ENCODE data around the gene FMN1. TPM values are rescaled to one million over a fixed set of nuclear protein-coding genes. Genes with fewer than 3 reads are reported as not detected.

The FMN1 gene
- total RNA-seq, 4 donors from 2014 or later, result 5.1 to 13.3 (median 9.0) TPM

- Histone ChIP-seq H3K4me1 (peaks cover 0 to 15% (median 0%) of the 10 kb centered on the region in 3 donors), H3K4me3 (no peak overlapping the region), H3K27ac (no peak overlapping the region), H3K36me3 (no peaks in the 10 kb centered on the region), H3K27me3 (no peaks in the 10 kb centered on the region), H3K9me3 (no peaks in the 10 kb centered on the region)
- WGBS, 2 donors (ENCODE audit: low coverage in 1 of 2), result 72 to 83% methylated on average over 2 to 8 of the region's 8 CpGs
- ATAC-seq, result no peak
- TF ChIP-seq POLR2A (IDR thresholded peaks at IDR 0.05) (no peak), CTCF (IDR thresholded peaks at IDR 0.05) (no peak), POLR2AphosphoS5 (IDR thresholded peaks at IDR 0.05) (no peak), EP300 (IDR thresholded peaks at IDR 0.05) (no peak)
Measured at GRCh38 chr15:33066584-33066983, 127.9 kb downstream of the FMN1 start.

- WGBS, 2 donors (ENCODE audit: low coverage in 1 of 2), result 38 to 60% methylated on average over 3 of the region's 3 CpGs
- H3K4me3 ChIP-seq, result no peak overlapping the region
- H3K9me3 ChIP-seq, result no peaks in the 10 kb centered on the region
- H3K27ac ChIP-seq, result no peak overlapping the region
- no peak for TF ChIP-seq POLR2A (IDR thresholded peaks at IDR 0.05)
- TF ChIP-seq POLR2AphosphoS5 (IDR thresholded peaks at IDR 0.05), result no peak
- no peak for TF ChIP-seq CTCF (IDR thresholded peaks at IDR 0.05)
- TF ChIP-seq EP300 (IDR thresholded peaks at IDR 0.05), result no peak
- peaks cover 0 to 15% (median 0%) of the 10 kb centered on the region in 3 donors for H3K4me1 ChIP-seq
- H3K27me3 ChIP-seq, result no peaks in the 10 kb centered on the region
- ATAC-seq, result no peak
- no peaks in the 10 kb centered on the region for H3K36me3 ChIP-seq
Measured at GRCh38 chr15:33064878-33065277, 129.6 kb downstream of the FMN1 start.

- Histone ChIP-seq H3K27me3 (no peaks in the 10 kb centered on the region), H3K36me3 (no peaks in the 10 kb centered on the region), H3K27ac (no peak overlapping the region), H3K9me3 (no peaks in the 10 kb centered on the region), H3K4me3 (no peak overlapping the region), H3K4me1 (no peaks in the 10 kb centered on the region)
- WGBS, 2 donors (ENCODE audit: low coverage in 1 of 2), result 0 to 4% methylated on average over 3 of the region's 3 CpGs
- ATAC-seq, result no peak
- TF ChIP-seq EP300 (IDR thresholded peaks at IDR 0.05) (no peak), POLR2AphosphoS5 (IDR thresholded peaks at IDR 0.05) (no peak), CTCF (IDR thresholded peaks at IDR 0.05) (no peak), POLR2A (IDR thresholded peaks at IDR 0.05) (no peak)
Measured at GRCh38 chr15:33059184-33059583, 135.3 kb downstream of the FMN1 start.

- H3K4me1 ChIP-seq, result no peaks in the 10 kb centered on the region
- TF ChIP-seq POLR2A (IDR thresholded peaks at IDR 0.05) (no peak), EP300 (IDR thresholded peaks at IDR 0.05) (no peak), POLR2AphosphoS5 (IDR thresholded peaks at IDR 0.05) (no peak), CTCF (IDR thresholded peaks at IDR 0.05) (no peak)
- no peak overlapping the region for H3K27ac ChIP-seq
- no peaks in the 10 kb centered on the region for H3K9me3 ChIP-seq
- no peaks in the 10 kb centered on the region for H3K27me3 ChIP-seq
- no peak for ATAC-seq
- H3K36me3 ChIP-seq, result no peaks in the 10 kb centered on the region
- WGBS, 2 donors (ENCODE audit: low coverage in 1 of 2), result 93 to 96% methylated on average over 3 to 8 of the region's 8 CpGs
- no peak overlapping the region for H3K4me3 ChIP-seq
Measured at GRCh38 chr15:33057845-33058244, 136.7 kb downstream of the FMN1 start.

GRCh38 chr15:33055962-33056361 lies 138.6 kb downstream of the FMN1 start:
- no peak overlapping the region for H3K27ac ChIP-seq
- no peaks in the 10 kb centered on the region for H3K4me1 ChIP-seq
- no peak for TF ChIP-seq EP300 (IDR thresholded peaks at IDR 0.05)
- no peak for TF ChIP-seq POLR2A (IDR thresholded peaks at IDR 0.05)
- TF ChIP-seq CTCF (IDR thresholded peaks at IDR 0.05), result no peak
- no peak for TF ChIP-seq POLR2AphosphoS5 (IDR thresholded peaks at IDR 0.05)
- WGBS, 2 donors (ENCODE audit: low coverage in 1 of 2), result 90 to 95% methylated on average over 2 of the region's 2 CpGs
- no peaks in the 10 kb centered on the region for H3K27me3 ChIP-seq
- ATAC-seq, result no peak
- no peaks in the 10 kb centered on the region for H3K36me3 ChIP-seq
- no peak overlapping the region for H3K4me3 ChIP-seq
- H3K9me3 ChIP-seq, result no peaks in the 10 kb centered on the region
